Activated CD8-positive, alpha-beta memory T cell treated with anti-CD3 and anti-CD28 coated beads, Interleukin-2, amount 10 ng/mL, durations not matched to agents 7 days and 5 days (primary cell): ENCODE measurements around the gene PTDSS2. TPM values are rescaled to one million over a fixed set of nuclear protein-coding genes. Genes with fewer than 3 reads are reported as not detected.
"Not testable (repeated sequence)": the region's sequence is repeated elsewhere in the genome, so short reads cannot be mapped to it uniquely, and the experiment has no call there.

Experiments used
- ATAC-seq: fragments of 150-1000 bp; cut with Tn5 transposase; one replicate; pipeline ENCODE4 v1.10.0; 2021; ENCODE audit warnings: moderate library complexity
- CTCF ChIA-PET: fragments of 350-600 bp; sonication (Branson Sonifier 250); formaldehyde crosslinking; loops from one replicate; lab custom pipeline; 2021; ENCODE audit warnings: antibody characterized with exemption; lab: Charles Lee
- DNase-seq: peaks from one replicate; pipeline ENCODE4 v3.0.0-alpha.2; 2020
- H3K27ac Mint-ChIP-seq: one replicate; pipeline ENCODE4 v1.8.0; 2021; ENCODE audit warnings: mild to moderate bottlenecking, mixed read lengths
- H3K27me3 Mint-ChIP-seq: one replicate; pipeline ENCODE4 v1.8.0; 2021; ENCODE audit warnings: mixed read lengths
- H3K36me3 Mint-ChIP-seq: one replicate; pipeline ENCODE4 v1.8.0; 2021; ENCODE audit warnings: mild to moderate bottlenecking, mixed read lengths
- H3K4me1 Mint-ChIP-seq: one replicate; pipeline ENCODE4 v1.8.0; 2021; ENCODE audit warnings: mixed read lengths
- H3K4me3 Mint-ChIP-seq: one replicate; pipeline ENCODE4 v1.8.0; 2021; ENCODE audit warnings: mild to moderate bottlenecking, moderate library complexity, mixed read lengths
- H3K9me3 Mint-ChIP-seq: one replicate; pipeline ENCODE4 v1.8.0; 2022; ENCODE audit warnings: low read depth, mixed read lengths
- total RNA-seq, 2 experiments: library from RNA; stranded (reverse); gene quantifications; one replicate each; pipeline ENCODE4 v1.2.3, GENCODE V29; 2021

Gene PTDSS2
- total RNA-seq: 10 to 100 TPM; 26.6 to 31.2 TPM

DNA sequence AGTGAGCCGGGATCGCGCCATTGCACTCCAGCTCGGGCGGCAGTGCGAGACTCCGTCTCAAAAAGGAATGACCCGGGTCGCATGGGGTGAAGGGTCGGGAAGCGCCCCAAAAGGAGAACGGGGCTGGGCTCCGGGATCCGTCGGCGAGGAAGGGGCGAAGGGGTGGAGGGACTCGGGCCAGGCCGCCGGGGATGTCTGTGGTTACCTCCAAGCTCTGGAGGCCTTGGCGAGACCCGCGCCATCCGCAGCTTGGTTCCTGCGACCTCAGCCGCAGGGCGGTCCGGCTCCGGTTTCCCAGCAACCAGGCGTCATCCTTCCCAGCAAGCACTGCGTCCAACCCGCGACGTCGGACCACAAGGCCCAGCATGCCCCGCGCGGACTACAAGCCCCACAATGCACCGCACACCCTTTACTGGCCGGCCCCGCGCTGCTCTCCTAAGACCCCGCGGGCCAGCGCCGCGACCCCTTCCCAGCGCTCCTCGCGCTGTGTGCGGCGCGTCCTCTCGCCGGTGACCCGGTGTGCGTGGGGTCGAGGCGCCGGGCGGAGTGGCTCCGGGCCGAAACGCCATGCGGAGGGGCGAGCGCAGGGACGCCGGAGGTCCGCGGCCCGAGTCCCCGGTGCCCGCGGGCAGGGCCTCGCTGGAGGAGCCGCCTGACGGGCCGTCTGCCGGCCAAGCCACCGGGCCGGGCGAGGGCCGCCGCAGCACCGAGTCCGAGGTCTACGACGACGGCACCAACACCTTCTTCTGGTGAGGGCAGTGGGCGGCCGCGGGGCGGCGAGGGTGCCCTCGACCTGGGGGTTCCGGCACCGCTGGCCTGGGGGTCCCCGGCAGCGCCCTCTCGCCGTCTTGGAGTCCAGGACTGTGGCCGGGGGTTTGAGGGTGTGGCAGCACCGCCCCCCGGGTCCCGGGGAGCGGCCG, at the start of gene PTDSS2:
TSS of gene PTDSS2 (plus strand) at position 391 of the 920 bp plus-strand sequence. CDS start at position 568, 177 bp downstream.
- peak within 1 kb of the TSS; percentile 90 for H3K27ac Mint-ChIP-seq
- no peaks in the 10 kb centered on the region for H3K27me3 Mint-ChIP-seq
- peak; percentile 79 for ATAC-seq
- CTCF ChIA-PET: interaction anchor here (0.6 to 6.5 kb wide), 19 partner anchors 11 to 266 kb away, joined by 3 to 95 read pairs (median 10); partner anchors contain the start of genes RNH1 and SIGIRR
- peaks cover 34% of the 10 kb centered on the region for H3K4me1 Mint-ChIP-seq
- no peaks in the 10 kb centered on the region for H3K9me3 Mint-ChIP-seq
- H3K36me3 Mint-ChIP-seq: peaks cover 8% of the 10 kb centered on the region
- peak within 1 kb of the TSS; percentile 90 for H3K4me3 Mint-ChIP-seq
- peak; percentile 98 for DNase-seq

DNA sequence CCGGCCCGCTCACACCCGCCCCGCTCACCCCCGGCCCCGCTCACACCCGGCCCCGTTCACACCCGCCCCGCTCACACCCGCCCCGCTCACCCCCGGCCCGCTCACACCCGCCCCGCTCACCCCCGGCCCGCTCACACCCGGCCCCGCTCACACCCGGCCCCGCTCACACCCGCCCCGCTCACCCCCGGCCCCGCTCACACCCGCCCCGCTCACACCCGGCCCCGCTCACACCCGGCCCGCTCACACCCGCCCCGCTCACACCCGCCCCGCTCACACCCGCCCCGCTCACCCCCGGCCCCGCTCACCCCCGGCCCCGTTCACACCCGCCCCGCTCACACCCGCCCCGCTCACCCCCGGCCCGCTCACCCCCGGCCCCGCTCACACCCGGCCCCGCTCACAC, 48.9 kb upstream of the PTDSS2 start:
- H3K27me3 Mint-ChIP-seq, H3K27ac Mint-ChIP-seq, ATAC-seq, H3K4me3 Mint-ChIP-seq, CTCF ChIA-PET, H3K9me3 Mint-ChIP-seq, DNase-seq, H3K4me1 Mint-ChIP-seq, H3K36me3 Mint-ChIP-seq: not testable (repeated sequence)

DNA sequence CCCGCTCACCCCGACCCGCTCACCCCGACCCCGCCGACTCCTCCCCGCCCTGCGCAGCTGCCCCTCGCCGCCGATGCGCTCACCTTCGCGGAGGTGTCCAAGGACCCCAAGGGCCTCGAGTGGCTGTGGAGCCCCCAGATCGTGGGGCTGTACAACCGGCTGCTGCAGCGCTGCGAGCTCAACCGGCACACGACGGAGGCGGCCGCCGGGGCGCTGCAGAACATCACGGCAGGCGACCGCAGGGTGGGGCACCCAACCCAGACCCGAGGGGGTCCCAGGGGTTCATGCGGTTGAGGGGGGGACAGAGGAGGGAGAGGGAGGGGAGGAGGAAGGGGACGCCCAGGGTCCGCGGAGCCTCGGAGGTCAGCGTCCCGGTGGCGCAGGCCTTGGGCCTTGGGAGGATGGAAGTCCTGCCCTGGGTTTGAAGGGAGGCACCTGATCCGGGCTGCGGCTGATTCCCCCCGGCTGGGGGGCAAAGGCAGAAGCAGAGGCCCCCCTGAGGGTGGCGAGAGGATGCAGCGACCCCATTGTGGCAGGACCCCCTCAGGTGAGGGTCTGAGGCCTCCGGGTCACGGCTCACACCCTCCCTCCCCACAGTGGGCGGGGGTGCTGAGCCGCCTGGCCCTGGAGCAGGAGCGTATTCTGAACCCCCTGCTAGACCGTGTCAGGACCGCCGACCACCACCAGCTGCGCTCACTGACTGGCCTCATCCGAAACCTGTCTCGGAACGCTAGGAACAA, 46.9 kb upstream of the PTDSS2 start:
- Mint-ChIP-seq H3K27me3 (no peaks in the 10 kb centered on the region), H3K27ac (no peak overlapping the region), H3K4me3 (no peak overlapping the region), H3K36me3 (no peaks in the 10 kb centered on the region), H3K4me1 (peaks cover 9% of the 10 kb centered on the region), H3K9me3 (no peaks in the 10 kb centered on the region)
- DNase-seq: no peak
- CTCF ChIA-PET: interaction anchor here (1.6 to 8.4 kb wide), 2 partner anchors 46 to 116 kb away, joined by 4 to 95 read pairs; partner anchors contain the start of gene PTDSS2
- no peak for ATAC-seq

DNA sequence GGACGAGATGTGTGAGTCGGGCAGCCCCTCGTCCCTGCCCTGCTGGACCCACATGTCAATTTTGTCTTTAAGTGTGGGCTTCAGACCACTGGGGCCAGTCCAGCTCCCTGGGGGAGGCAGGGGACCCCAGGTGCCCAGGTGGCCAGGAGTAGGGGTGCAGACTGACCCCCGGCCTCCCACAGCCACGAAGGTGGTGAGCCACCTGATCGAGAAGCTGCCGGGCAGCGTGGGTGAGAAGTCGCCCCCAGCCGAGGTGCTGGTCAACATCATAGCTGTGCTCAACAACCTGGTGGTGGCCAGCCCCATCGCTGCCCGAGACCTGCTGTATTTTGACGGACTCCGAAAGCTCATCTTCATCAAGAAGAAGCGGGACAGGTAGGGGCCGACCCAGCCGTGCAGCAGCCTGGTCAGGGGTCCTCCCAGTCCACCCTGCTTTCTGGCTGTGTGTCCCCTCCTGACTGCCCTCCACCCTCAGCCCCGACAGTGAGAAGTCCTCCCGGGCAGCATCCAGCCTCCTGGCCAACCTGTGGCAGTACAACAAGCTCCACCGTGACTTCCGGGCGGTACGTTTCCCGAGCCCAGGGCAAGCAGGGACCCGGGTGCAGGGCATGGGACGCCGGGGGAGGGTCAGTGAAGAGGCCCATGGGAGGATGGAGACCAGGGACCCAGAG, 46.2 kb upstream of the PTDSS2 start:
- H3K27ac Mint-ChIP-seq: no peak overlapping the region
- no peak overlapping the region for H3K4me3 Mint-ChIP-seq
- peaks cover 13% of the 10 kb centered on the region for H3K4me1 Mint-ChIP-seq
- CTCF ChIA-PET: interaction anchor here (1.6 to 8.4 kb wide), 2 partner anchors 45 to 115 kb away, joined by 4 to 95 read pairs; partner anchors contain the start of gene PTDSS2
- H3K9me3 Mint-ChIP-seq: no peaks in the 10 kb centered on the region
- DNase-seq (no peak), ATAC-seq (no peak)
- no peaks in the 10 kb centered on the region for H3K27me3 Mint-ChIP-seq
- no peaks in the 10 kb centered on the region for H3K36me3 Mint-ChIP-seq

DNA sequence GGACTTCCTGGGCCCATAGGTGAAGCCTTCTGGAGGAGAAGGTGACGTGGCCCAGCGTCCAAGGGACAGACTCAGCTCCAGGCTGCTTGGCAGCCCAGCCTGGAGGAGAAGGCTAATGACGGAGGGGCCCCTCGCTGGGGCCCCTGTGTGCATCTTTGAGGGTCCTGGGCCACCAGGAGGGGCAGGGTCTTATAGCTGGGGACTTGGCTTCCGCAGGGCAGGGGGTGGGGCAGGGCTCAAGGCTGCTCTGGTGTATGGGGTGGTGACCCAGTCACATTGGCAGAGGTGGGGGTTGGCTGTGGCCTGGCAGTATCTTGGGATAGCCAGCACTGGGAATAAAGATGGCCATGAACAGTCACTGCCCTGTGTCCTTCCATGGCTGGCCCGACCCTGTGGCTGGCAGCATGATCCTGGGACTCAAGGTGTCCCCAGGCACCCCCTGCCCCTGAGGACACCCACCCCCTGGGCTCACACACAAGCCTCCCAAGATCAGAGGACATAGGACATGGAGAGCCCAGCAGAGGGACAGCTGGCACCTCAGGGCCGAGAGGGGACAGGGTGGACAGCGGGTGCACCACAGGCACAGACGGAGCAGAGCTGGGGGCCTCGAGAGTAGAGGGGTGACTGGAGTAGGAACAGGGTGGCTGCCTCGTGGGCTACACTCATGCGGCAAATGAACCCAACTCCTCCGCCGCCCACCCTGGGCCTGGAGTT, 45.4 kb upstream of the PTDSS2 start:
- no peaks in the 10 kb centered on the region for H3K36me3 Mint-ChIP-seq

DNA sequence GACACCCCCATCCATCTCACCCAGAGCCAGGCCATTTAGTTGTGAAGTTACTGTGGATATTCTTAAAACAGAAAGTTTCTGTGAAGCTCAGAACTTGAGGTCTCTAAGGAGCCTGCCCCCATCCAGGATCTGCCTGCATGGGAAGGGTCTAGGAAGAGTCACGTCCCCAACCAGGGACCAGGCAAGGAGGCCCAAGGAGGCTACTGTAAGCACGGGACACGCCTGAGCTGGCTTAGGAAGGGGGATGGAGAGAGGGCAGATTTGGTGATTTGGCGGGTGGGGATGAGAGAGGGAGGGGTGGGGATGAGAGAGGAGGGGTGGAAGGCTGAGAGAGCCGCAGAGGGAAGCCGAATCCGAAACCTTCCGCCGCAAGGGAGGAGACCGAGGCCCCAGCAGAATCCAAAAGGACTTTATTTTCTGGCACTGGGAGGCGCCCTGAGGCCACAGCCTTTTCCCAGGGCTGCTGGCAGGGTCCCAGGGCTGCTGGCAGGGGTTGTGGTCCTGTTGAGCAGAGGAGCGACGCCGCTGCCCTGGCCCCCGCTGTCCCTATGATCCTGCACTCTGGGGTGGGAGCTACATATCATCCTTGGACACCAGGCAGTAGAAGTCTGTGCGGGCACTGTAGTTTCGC, 44.6 kb upstream of the PTDSS2 start:
- no peaks in the 10 kb centered on the region for H3K36me3 Mint-ChIP-seq
- CTCF ChIA-PET: interaction anchor here (1.5 to 8.4 kb wide), 5 partner anchors 8 to 155 kb away, joined by 5 to 95 read pairs (median 19); partner anchors contain the start of genes PTDSS2 and SIGIRR
- H3K4me3 Mint-ChIP-seq: no peak overlapping the region
- H3K27me3 Mint-ChIP-seq: no peaks in the 10 kb centered on the region
- ATAC-seq (no peak), DNase-seq (no peak)
- no peaks in the 10 kb centered on the region for H3K9me3 Mint-ChIP-seq
- peaks cover 13% of the 10 kb centered on the region for H3K4me1 Mint-ChIP-seq
- no peak overlapping the region for H3K27ac Mint-ChIP-seq

More for the DNA sequence above, 45.4 kb upstream of the PTDSS2 start:
- Mint-ChIP-seq H3K4me1 (peaks cover 13% of the 10 kb centered on the region), H3K9me3 (no peaks in the 10 kb centered on the region), H3K27me3 (no peaks in the 10 kb centered on the region), H3K4me3 (no peak overlapping the region), H3K27ac (no peak overlapping the region)
- CTCF ChIA-PET: interaction anchor here (1.6 to 8.4 kb wide), 3 partner anchors 8 to 114 kb away, joined by 4 to 95 read pairs (median 19); partner anchors contain the start of gene PTDSS2
- no peak for DNase-seq
- no peak for ATAC-seq

DNA sequence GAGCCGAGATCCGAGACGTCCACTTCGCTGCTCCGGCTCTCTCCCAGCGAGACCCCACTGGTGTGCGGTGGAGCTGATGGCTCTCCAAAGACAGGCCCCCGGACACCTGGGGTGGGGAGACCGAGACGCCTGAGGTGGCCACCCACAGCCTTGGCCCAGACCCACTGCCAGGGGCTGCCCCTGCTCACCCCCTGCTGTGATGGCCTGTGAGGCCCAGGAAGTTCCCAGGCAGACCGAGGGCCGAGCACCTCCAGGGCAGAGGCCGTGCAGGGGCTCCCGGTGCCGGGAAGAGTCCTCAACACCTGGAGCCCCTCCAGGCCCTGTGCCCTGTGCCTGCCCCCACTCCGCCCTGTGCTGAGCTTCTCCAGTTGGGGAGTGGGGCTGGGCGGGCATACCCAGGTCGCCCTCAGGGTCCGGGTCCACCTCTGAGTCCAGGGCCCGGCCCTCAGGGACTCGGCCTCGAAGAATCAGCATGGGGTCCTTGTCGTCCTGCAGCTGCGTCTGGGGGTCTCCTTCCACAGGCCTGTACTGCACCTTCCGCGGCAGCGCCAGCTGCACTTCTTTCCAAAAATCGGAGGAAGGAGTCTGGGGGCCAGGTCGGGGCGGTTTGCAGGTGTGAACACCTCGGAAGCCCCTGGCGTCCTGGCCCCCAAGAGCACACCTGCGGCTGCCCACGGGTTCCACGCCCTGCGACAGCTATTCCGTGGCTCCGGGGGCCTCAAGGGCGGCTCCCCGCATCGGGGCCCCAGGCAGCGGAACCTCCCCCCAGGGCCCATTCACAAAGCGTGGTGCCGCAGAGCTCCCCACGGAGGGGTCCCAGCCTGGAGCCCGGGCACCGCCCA, 43.9 kb upstream of the PTDSS2 start:
- no peaks in the 10 kb centered on the region for H3K9me3 Mint-ChIP-seq
- DNase-seq: no peak
- H3K27ac Mint-ChIP-seq: no peak overlapping the region
- ATAC-seq: no peak
- no peaks in the 10 kb centered on the region for H3K27me3 Mint-ChIP-seq
- H3K36me3 Mint-ChIP-seq: no peaks in the 10 kb centered on the region
- peaks cover 13% of the 10 kb centered on the region for H3K4me1 Mint-ChIP-seq
- H3K4me3 Mint-ChIP-seq: peak overlapping the region; percentile 9
- CTCF ChIA-PET: interaction anchor here (1.2 to 8.4 kb wide), 9 partner anchors 9 to 169 kb away, joined by 3 to 95 read pairs (median 7); partner anchors contain the start of genes PSMD13, PTDSS2 and SIGIRR

DNA sequence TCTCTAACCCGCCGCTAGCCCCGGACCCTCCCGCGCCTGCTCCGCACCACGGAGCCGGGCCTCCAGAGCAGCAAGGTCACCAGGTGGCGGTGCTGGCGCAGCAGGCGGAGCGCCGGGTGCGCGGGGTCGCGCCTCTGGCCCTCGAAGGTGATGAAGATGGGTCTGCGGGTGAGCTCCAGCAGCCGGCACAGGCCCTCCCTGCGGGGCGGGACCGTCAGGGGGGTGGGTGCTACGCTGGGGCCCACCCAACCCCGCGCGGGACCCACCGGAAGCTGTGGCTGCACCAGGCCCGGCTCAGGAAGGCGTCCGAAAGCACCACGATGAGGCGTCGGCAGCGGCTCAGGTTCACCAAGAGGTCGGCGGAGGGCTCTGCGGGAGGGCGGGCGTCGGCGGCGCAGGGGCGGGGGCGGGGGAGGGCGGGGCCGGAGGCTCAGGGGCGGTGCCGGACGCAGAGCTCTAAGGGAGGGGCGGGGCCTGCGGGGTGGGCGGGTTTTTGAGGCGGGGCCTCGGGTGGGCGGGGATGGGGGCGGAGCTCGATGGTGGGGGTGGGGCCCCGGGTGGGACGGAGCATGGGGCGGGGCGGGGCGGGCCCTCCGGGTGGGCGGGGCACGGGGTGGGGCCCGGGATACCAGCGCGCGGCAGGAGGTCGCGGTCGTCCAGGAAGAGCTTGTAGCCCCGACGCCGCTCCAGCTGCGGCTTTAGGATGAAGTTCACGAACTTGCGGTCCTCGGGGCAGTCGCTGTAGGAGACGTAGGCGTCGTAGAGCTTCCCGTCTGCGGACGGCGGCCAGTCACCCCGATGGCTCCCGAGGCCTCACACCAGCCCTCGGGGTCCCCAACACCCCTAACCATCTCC, 43.1 kb upstream of the PTDSS2 start:
- Mint-ChIP-seq H3K4me3 (peak overlapping the region; percentile 9), H3K27me3 (no peaks in the 10 kb centered on the region), H3K4me1 (peaks cover 13% of the 10 kb centered on the region), H3K36me3 (no peaks in the 10 kb centered on the region), H3K27ac (peak overlapping the region; percentile 49), H3K9me3 (no peaks in the 10 kb centered on the region)
- CTCF ChIA-PET: interaction anchor here (0.6 to 8.4 kb wide), 12 partner anchors 9 to 170 kb away, joined by 3 to 95 read pairs (median 5); partner anchors contain the start of genes PSMD13, PTDSS2, RNH1 and SIGIRR
- ATAC-seq (peak; percentile 91), DNase-seq (peak; percentile 95)

DNA sequence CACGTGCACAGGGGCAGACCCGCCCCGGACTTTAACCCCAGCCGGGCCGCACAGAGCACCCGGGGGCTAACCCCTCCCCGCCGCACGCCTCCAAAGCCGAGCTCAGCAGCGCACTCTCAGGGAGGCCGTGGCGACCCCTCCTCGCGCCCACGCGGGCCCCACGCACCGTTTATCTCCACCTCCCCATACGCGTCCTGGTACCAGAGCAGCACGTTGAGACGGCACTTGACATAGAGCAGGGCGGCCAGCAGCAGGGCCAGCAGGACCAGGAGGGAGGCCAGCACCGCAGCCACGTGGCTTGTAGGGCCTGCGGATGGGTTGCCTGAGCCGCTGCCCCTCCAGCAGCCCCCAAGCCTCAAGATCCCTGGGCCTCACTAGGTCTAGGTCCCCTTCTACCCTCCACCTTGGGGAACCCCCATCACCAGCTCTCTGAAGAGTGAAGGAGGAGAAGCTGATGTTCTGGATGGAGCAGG, 42.4 kb upstream of the PTDSS2 start:
- peak overlapping the region; percentile 49 for H3K27ac Mint-ChIP-seq
- no peak for ATAC-seq
- no peak for DNase-seq
- H3K27me3 Mint-ChIP-seq: no peaks in the 10 kb centered on the region
- no peaks in the 10 kb centered on the region for H3K36me3 Mint-ChIP-seq
- CTCF ChIA-PET: interaction anchor here (0.9 to 8.4 kb wide), 8 partner anchors 8 to 170 kb away, joined by 3 to 95 read pairs (median 6); partner anchors contain the start of genes PSMD13, PTDSS2, RNH1 and SIGIRR
- peaks cover 15% of the 10 kb centered on the region for H3K4me1 Mint-ChIP-seq
- no peak overlapping the region for H3K4me3 Mint-ChIP-seq
- no peaks in the 10 kb centered on the region for H3K9me3 Mint-ChIP-seq
